ENCODE measurements around the gene DSTN.

DSTN gene

GRCh38 chr20:17555106-17555505 is 14.8 kb upstream of the DSTN start:
- DNase-seq: no peak

GRCh38 chr20:17556837-17557674 is 12.8 kb upstream of the DSTN start:
- DNase-seq: no peak

- DNase-seq: no peak
Observed at GRCh38 chr20:17557675-17558006, 12.2 kb upstream of the DSTN start.

GRCh38 chr20:17558154-17558940 is 11.5 kb upstream of the DSTN start:
- DNase-seq: no peak

- DNase-seq: no peak
Observed at GRCh38 chr20:17558941-17559304, 11.0 kb upstream of the DSTN start.

- DNase-seq: no peak
Observed at GRCh38 chr20:17559338-17559737, 10.5 kb upstream of the DSTN start.

- no peak for DNase-seq
Observed at GRCh38 chr20:17560344-17561074, 9.4 kb upstream of the DSTN start.

- DNase-seq: no peak
Observed at GRCh38 chr20:17562804-17563305, 7.0 kb upstream of the DSTN start.

- DNase-seq: no peak
Observed at GRCh38 chr20:17565169-17565845, 4.6 kb upstream of the DSTN start.

GRCh38 chr20:17566345-17566744 is 3.5 kb upstream of the DSTN start:
- DNase-seq: no peak

- no peak for DNase-seq
Observed at GRCh38 chr20:17568045-17568788, 1.7 kb upstream of the DSTN start.

GRCh38 chr20:17568972-17569521 is 828 bp upstream of the DSTN start:
- no peak for DNase-seq

GRCh38 chr20:17570347-17571152 is 675 bp downstream of the DSTN start:
- DNase-seq: no peak

- no peak for DNase-seq
Observed at GRCh38 chr20:17571153-17571527, 1.3 kb downstream of the DSTN start.

GRCh38 chr20:17572034-17572638 is 2.3 kb downstream of the DSTN start:
- DNase-seq: no peak

GRCh38 chr20:17573463-17573862 is 3.6 kb downstream of the DSTN start:
- DNase-seq: no peak

GRCh38 chr20:17576215-17576614 is 6.3 kb downstream of the DSTN start:
- DNase-seq: no peak

- DNase-seq: no peak
Observed at GRCh38 chr20:17579369-17580039, 9.6 kb downstream of the DSTN start.

- no peak for DNase-seq
Observed at GRCh38 chr20:17580895-17581294, 11.0 kb downstream of the DSTN start.

- no peak for DNase-seq
Observed at GRCh38 chr20:17583126-17583525, 13.3 kb downstream of the DSTN start.

Data from NCI-H1417 treated with DMSO at 0.1 percent for 48 hours (cell line).